GM19463 (cell line): ENCODE measurements around the gene KIF1A.

Source experiments
- ATAC-seq: cut with Tn5 transposase; IDR thresholded peaks from one replicate; pipeline ENCODE4 v1.9.1; 2021; ENCODE audit warnings: mild to moderate bottlenecking, moderate library complexity; ENCODE audit not compliant: unreplicated experiment

The KIF1A gene

DNA sequence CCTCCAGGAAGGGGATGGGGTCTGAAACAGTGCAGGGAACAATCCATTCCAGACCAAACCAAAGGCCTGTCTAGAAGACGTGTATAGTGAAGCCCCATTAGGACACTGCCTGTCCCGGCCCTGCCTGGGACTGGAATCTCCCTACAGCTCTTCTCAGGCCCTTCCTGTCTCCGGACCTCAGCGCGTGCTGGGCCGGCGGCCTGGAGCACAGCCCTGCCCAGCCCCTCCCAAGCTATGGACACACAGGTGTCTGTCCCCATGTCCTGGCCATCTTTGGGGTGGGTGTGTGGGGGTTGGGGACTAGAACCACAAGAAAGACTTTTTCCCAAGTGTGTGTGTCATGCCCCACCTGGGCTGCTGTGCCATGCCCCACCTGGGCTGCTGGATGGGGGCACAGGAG lies 51.8 kb downstream of the KIF1A start:
- ATAC-seq: no peak

DNA sequence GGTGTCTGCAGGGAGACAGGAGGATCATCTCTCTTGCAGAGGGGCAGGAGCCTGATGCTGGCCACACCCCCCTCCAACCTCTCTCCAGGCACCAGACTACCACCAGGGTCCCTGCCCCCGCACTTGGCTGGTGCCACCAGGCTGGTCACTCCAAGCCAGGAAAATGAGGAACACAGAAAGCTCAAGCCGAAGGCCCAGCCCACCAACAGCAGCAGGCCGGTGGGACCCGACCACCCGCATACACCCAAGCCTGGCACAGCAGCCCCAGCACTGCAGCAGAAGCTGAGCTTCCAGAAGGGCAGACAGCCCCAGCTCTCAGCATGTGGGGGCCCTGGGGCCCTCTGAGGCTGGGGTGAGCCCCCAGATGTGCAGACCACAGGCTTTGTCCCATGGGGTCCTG lies 52.7 kb downstream of the KIF1A start:
- ATAC-seq: no peak

- ATAC-seq: no peak
Observed at GRCh38 chr2:240766072-240766471, 53.9 kb downstream of the KIF1A start.

- ATAC-seq: no peak
Observed at GRCh38 chr2:240765007-240765406, 55.0 kb downstream of the KIF1A start.

GRCh38 chr2:240764605-240765004 lies 55.4 kb downstream of the KIF1A start:
- ATAC-seq: no peak

DNA sequence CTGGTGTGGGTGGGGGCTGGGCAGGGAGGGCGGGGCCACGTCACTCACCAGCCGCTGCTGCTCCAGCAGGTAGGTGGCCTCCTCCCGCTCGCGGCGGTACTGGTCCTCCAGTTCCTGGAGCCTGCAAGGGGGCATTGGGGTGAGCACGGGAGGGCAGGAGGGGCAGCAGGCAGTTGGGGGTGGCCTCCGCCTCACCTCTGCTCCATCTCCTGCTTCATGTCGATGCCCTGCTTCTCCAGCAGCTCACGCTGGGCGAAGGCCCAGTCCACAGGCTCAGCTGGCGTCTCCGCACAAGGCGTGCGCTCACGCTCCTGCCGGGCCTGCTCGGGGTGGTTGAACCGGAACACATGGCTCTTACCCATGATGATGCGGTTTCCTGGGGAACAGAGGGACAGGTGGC lies 57.0 kb downstream of the KIF1A start:
- no peak for ATAC-seq

GRCh38 chr2:240762249-240762648 lies 57.8 kb downstream of the KIF1A start:
- no peak for ATAC-seq

DNA sequence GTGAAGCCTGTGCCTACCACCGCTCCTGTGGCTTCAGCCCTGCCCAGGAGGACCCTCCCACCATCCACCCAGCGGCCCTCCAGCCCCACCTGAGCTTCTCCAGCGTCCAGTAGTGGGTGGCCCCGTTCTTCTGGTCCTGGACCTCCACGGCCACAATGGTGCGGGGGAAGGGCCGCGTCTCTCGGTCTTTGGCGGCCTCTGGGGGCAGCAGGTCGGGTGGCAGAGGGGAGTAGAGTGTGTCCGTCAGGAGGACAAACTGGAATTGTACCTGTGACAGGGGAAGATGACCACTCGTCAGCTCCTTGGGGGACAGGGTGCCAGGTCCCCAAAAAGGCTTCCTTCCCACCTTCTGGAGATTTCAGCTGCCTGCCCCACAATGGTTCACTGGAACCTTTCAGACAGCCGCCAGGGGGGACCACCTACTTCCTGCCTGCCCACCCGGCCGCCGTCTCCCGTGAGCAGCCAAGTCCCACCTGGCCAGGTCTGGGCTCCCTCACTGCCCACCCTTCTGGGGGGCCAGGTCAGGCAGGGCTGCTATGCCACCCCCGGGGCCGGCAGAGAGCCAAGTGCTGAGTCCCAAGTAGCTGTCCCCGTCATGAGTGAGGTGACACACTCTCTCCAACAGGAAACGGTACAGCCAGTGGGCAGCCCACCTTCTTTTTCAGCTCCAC lies 59.3 kb downstream of the KIF1A start:
- ATAC-seq: no peak

DNA sequence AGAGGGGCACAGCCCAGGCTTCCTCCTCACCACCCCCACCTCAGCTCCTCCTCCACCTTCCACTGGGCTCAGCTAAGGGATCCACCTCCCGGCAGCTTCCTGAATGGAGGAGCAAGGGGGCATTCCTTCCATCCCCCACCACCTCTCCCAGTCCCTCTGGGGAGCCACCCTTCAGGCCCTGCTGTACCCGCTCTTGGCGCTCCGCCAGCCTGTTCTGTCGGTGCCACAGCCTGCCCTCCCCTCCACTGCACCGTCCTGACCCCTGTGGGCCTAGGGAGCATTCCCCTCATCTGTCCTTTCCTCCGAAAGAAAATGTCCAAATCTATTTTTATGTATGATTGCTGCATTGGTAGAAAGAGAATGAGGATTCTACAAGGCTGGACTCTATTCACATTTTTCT lies 59.9 kb downstream of the KIF1A start:
- no peak for ATAC-seq

- ATAC-seq: no peak
Observed at GRCh38 chr2:240759459-240759858, 60.6 kb downstream of the KIF1A start.

GRCh38 chr2:240757086-240757614 lies 62.9 kb downstream of the KIF1A start:
- ATAC-seq: no peak

DNA sequence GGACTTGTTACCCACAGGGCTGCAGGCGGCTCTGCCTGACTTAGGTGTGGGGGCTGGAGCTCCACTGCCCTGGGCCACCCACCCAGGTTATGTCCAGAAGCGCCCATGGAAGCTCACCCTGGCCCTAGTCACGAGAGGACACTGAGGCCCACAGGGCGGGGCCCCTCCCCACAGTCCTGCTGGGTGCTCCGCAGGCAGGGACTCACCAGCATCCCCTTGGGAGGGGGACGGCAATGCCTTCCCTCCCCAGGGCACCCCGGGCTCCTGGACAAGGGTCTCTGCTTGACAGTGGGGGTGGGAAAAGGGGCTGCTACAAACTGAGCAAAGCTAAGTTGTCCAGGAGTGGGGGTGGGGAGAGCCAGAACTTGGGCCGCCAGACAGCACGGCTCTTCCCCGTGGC lies 67.8 kb downstream of the KIF1A start:
- no peak for ATAC-seq

DNA sequence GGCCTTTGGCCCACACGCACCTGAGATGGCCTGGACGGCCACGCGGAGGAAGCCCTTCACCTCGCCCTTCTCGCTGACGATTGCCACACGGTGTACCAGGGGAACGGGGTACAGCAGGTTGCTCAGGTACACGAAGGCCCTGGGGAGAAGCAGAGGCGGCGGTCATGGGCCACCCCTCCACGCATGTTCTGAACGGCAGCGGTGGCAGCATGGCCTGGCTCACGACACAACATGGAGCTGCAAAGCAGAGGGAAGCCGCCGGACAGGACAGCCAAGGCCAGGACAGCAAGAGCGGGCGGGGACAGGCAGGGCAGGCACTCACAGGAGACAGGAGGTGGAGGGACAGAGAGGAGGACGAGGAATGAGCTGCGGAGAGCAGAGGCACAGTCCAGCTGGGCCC lies 69.6 kb downstream of the KIF1A start:
- no peak for ATAC-seq

DNA sequence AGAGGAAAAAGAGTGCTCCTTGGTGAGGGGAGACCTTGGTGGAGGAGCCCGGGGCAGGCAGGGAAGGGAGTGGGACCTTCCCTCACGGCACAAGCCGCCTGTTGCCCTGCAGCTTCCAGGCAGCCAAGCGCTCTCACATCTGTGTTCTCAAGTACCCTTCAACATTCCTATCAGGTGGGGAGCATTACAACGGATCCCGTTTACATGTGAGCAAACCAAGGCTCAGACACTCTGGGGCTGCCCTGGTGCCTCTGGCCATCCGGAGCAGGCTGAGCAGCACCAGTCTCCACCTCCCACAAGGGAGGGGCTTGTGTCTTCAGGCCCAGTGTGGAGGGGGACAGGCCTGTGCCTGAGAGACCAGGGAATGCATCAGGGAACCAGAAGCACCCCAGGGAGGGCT lies 70.5 kb downstream of the KIF1A start:
- ATAC-seq: no peak

- ATAC-seq: no peak
Observed at GRCh38 chr2:240747256-240747655, 72.8 kb downstream of the KIF1A start.

DNA sequence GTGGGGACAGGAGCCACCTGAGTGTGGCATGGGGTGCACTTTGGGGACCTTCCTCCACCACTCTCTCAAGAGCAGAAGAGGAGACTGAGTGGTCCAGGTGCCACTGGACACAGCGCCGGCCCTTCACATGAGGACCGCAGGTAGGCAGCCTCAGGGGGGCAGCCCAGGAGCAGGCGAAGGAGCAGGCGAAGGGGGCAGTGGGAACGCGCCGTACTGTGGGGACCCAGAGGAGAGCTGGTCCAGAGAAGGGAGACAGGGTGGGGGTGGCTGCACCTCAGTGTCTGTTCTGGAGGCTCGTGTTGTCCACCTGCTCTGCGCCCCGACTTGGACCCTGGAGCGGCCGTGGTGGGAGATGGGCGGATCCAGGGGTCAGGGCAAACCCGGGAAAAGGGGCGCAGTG lies 73.3 kb downstream of the KIF1A start:
- ATAC-seq: no peak

DNA sequence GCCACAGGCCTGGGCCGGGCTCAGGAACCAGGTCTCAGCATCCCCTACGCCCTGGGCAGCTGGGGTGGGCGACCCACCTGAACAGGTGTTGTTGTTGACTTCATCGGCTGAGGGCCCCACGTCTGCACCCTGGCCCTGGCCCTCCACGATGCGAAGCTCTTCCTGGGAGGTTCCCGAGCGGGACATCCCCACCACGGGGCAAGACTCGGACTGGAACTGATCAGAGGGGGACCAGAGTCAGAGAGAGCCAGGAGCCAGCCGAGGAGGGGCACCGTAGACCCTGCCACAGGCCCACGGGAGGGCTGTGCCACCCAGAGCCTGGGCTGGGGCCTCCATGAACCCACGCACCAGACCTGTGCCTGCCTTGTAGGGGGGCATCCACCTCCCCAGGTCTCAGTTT lies 74.1 kb downstream of the KIF1A start:
- ATAC-seq: no peak

- no peak for ATAC-seq
Observed at GRCh38 chr2:240745456-240745855, 74.6 kb downstream of the KIF1A start.

GRCh38 chr2:240742602-240743095 lies 77.4 kb downstream of the KIF1A start:
- ATAC-seq: no peak

GRCh38 chr2:240741091-240741490 lies 78.9 kb downstream of the KIF1A start:
- ATAC-seq: no peak

GRCh38 chr2:240739797-240740196 lies 80.2 kb downstream of the KIF1A start:
- no peak for ATAC-seq

DNA sequence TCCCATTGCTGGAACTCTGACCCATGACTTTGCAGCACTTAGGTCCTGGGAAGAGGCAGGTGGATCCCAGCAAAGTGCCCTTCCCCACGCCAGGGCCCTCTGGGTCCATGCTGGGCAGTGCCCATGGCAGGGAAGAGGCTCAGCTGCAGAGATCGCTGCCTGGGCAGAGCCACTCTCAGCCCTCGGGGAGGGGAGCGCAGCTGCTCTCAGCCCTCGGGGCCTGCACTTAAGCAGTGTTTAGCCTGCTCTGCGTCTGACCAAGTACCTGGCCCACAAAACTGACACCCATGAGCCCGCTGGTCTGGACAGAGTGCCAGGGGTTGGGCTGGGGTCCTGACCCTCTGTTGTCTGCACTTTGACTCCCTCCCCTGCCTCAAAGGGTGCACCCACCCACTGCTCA lies 82.1 kb downstream of the KIF1A start:
- no peak for ATAC-seq

DNA sequence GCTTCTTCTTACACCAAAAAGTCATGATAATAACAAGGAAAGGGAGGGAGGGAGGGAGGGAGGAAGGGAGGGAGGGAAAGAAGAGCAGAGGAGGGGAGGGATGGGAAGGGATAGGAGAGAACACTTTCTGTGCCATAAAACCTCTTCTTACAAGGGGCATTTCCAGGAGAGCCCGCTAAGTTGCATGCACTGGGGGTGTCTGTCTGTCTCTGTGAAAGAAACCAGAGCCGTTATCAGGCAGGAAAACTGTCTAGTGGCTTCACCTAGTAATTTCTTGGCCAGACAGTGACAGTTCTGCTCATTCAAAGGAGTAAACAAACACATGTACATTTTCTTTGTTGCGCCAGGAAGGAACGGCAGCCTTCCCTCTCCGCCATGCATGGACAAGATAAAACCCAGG lies 82.5 kb downstream of the KIF1A start:
- no peak for ATAC-seq
